Renal cortex interstitium (tissue), 11 donors: Measurements from ENCODE around the gene ZSCAN30. TPM values are rescaled to one million over a fixed set of nuclear protein-coding genes. Genes with fewer than 3 reads are reported as not detected.
"Not testable (repeated sequence)": the region's sequence is repeated elsewhere in the genome, so short reads cannot be mapped to it uniquely, and the experiment has no call there.

ENCODE experiments used
- DNase-seq, 11 donors: peaks; one replicate each; pipeline ENCODE4 v3.0.0-alpha.2; 2013; ENCODE audit warnings: low read depth in 9 of 11, low spot score in 4 of 11; ENCODE audit errors: extremely low read depth in 1 of 11
- polyA plus RNA-seq, 3 donors: library from polyadenylated mRNA; unstranded; fragments of 120-200 nt; gene quantifications; one replicate each; pipeline ENCODE4 v1.2.1, GENCODE V29; 2013; ENCODE audit not compliant: insufficient read length in 3 of 3

ZSCAN30 gene
- polyA plus RNA-seq, 3 donors: 36.3 to 56.6 (median 48.7) TPM

GRCh38 chr18:35245719-35246317 lies 44.2 kb downstream of the ZSCAN30 start:
- DNase-seq: no peak

- no peak for DNase-seq
Observed at GRCh38 chr18:35244671-35245070, 45.4 kb downstream of the ZSCAN30 start.

- DNase-seq: no peak
Observed at GRCh38 chr18:35242426-35242825, 47.6 kb downstream of the ZSCAN30 start.

- DNase-seq: peak in 8 of 11 donors; percentile 8 to 42 (median 14)
Observed at GRCh38 chr18:35241448-35241804, 48.6 kb downstream of the ZSCAN30 start.

- peak; percentile 90 to 96 (median 95) for DNase-seq
Observed at GRCh38 chr18:35240664-35241447, 49.2 kb downstream of the ZSCAN30 start, which contains the start of gene ZNF397. ZNF397 (plus strand) TSS chr18:35241034; CDS start chr18:35242471, 1,437 bp downstream.

- no peak for DNase-seq
Observed at GRCh38 chr18:35239314-35239713, 50.7 kb downstream of the ZSCAN30 start.

GRCh38 chr18:35236571-35237363 lies 53.3 kb downstream of the ZSCAN30 start:
- no peak for DNase-seq

- DNase-seq: peak; percentile 61 to 86 (median 75)
Observed at GRCh38 chr18:35231052-35231451, 59.0 kb downstream of the ZSCAN30 start.

GRCh38 chr18:35227254-35227653 lies 62.8 kb downstream of the ZSCAN30 start:
- DNase-seq: no peak

- DNase-seq: no peak
Observed at GRCh38 chr18:35223797-35224196, 66.2 kb downstream of the ZSCAN30 start.

GRCh38 chr18:35220424-35220823 lies 69.6 kb downstream of the ZSCAN30 start:
- no peak for DNase-seq

- not testable (repeated sequence) for DNase-seq
Observed at GRCh38 chr18:35219331-35219730, 70.7 kb downstream of the ZSCAN30 start.

GRCh38 chr18:35216611-35217010 lies 73.4 kb downstream of the ZSCAN30 start:
- not testable (repeated sequence) for DNase-seq

GRCh38 chr18:35215026-35215425 lies 75.0 kb downstream of the ZSCAN30 start:
- DNase-seq: no peak

- not testable (repeated sequence) for DNase-seq
Observed at GRCh38 chr18:35205746-35206458, 84.1 kb downstream of the ZSCAN30 start.

- no peak for DNase-seq
Observed at GRCh38 chr18:35205199-35205712, 84.8 kb downstream of the ZSCAN30 start.

GRCh38 chr18:35203067-35203466 lies 87.0 kb downstream of the ZSCAN30 start:
- DNase-seq: no peak

GRCh38 chr18:35201256-35201931 lies 88.6 kb downstream of the ZSCAN30 start:
- DNase-seq: no peak
